ENCODE data around the gene MYMK. TPM values are rescaled to one million over a fixed set of nuclear protein-coding genes. Genes with fewer than 3 reads are reported as not detected.

Gene MYMK
- total RNA-seq, 1 donor from 2014 or later = not detected

- Mint-ChIP-seq H3K4me3 (ENCODE audit: unreplicated experiment) (no peak overlapping the region), H3K4me1 (ENCODE audit: low read depth, unreplicated experiment) (peaks cover 11% of the 10 kb centered on the region), H3K27me3 (ENCODE audit: unreplicated experiment) (no peaks in the 10 kb centered on the region), H3K36me3 (ENCODE audit: unreplicated experiment) (no peaks in the 10 kb centered on the region), H3K27ac (ENCODE audit: unreplicated experiment) (no peak overlapping the region), H3K9me3 (ENCODE audit: unreplicated experiment) (peaks cover 2% of the 10 kb centered on the region)
- no peak for TF ChIP-seq CTCF (IDR thresholded peaks at IDR 0.05; ENCODE audit: partially characterized antibody, unreplicated experiment)
- no peak for DNase-seq
These were observed 7.8 kb downstream of the MYMK start for GRCh38 chr9:133516961-133517350.

GRCh38 chr9:133516256-133516960, 8.4 kb downstream of the MYMK start:
- no peak for TF ChIP-seq CTCF (IDR thresholded peaks at IDR 0.05; ENCODE audit: partially characterized antibody, unreplicated experiment)
- H3K27ac Mint-ChIP-seq (ENCODE audit: unreplicated experiment) = no peak overlapping the region

DNA sequence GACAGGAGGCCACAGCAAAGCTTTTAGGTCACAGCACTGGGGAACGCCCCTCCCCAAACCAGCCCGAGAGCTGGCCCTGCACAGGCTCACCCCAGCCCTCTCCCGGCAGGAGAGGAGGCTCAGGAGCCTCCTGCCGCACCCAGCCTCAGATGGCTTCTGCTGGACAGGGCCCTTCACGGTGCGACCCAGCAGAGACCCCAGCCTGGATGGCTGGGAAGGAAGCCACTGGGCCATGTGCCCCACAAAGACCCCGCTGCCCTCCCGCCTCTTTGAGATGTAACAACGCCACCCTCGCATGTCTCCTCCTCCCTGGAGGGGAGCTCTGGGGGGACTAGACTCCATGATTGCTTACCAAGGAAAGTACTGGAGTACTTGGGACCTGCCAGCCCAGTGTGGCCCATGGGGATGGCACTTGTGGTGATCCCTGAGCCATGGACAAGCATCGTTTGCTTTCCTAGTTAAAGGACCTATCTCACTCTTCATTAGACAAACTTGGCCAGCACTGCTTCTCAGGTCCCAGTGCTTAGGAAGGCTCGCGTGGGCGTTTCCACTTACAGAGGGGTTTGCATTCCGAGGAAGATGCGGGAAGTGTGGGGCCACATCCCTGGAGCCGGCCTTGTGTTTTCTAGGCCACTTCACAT, 9.0 kb downstream of the MYMK start:
- peak overlapping the region; percentile 44 for H3K27ac Mint-ChIP-seq (ENCODE audit: unreplicated experiment)
- no peaks in the 10 kb centered on the region for H3K9me3 Mint-ChIP-seq (ENCODE audit: unreplicated experiment)
- no peaks in the 10 kb centered on the region for H3K27me3 Mint-ChIP-seq (ENCODE audit: unreplicated experiment)
- no peak for TF ChIP-seq CTCF (IDR thresholded peaks at IDR 0.05; ENCODE audit: partially characterized antibody, unreplicated experiment)
- H3K36me3 Mint-ChIP-seq (ENCODE audit: unreplicated experiment) = no peaks in the 10 kb centered on the region
- DNase-seq = no peak
- peaks cover 2% of the 10 kb centered on the region for H3K4me1 Mint-ChIP-seq (ENCODE audit: low read depth, unreplicated experiment)
- no peak overlapping the region for H3K4me3 Mint-ChIP-seq (ENCODE audit: unreplicated experiment)

More at GRCh38 chr9:133516256-133516960, 8.4 kb downstream of the MYMK start:
- Mint-ChIP-seq H3K27me3 (ENCODE audit: unreplicated experiment) (no peaks in the 10 kb centered on the region), H3K4me3 (ENCODE audit: unreplicated experiment) (no peak overlapping the region), H3K36me3 (ENCODE audit: unreplicated experiment) (no peaks in the 10 kb centered on the region), H3K4me1 (ENCODE audit: low read depth, unreplicated experiment) (peaks cover 7% of the 10 kb centered on the region), H3K9me3 (ENCODE audit: unreplicated experiment) (peaks cover 2% of the 10 kb centered on the region)
- no peak for DNase-seq

- Mint-ChIP-seq H3K27ac (ENCODE audit: unreplicated experiment) (no peak overlapping the region), H3K27me3 (ENCODE audit: unreplicated experiment) (no peaks in the 10 kb centered on the region), H3K4me3 (ENCODE audit: unreplicated experiment) (no peak overlapping the region), H3K9me3 (ENCODE audit: unreplicated experiment) (no peaks in the 10 kb centered on the region), H3K4me1 (ENCODE audit: low read depth, unreplicated experiment) (peaks cover 2% of the 10 kb centered on the region), H3K36me3 (ENCODE audit: unreplicated experiment) (no peaks in the 10 kb centered on the region)
- TF ChIP-seq CTCF (IDR thresholded peaks at IDR 0.05; ENCODE audit: partially characterized antibody, unreplicated experiment) = no peak
- no peak for DNase-seq
These were observed 9.5 kb downstream of the MYMK start for GRCh38 chr9:133515240-133515610.

Data from glutamatergic neuron (in vitro differentiated cells).